Caco-2 (cell line): Measurements from ENCODE around the gene GRXCR2. TPM values are rescaled to one million over a fixed set of nuclear protein-coding genes. Genes with fewer than 3 reads are reported as not detected.
A peak's percentile ranks its signal among the peaks of the same experiment; 100 is the strongest.
"Not testable (repeated sequence)": the region's sequence is repeated elsewhere in the genome, so short reads cannot be mapped to it uniquely, and the experiment has no call there.

ENCODE experiments used
- BruUV-seq: library from RNA; stranded (reverse); fragments of 400-500 nt; replicated peaks from 2 replicates; lab custom pipeline; 2021; lab: Mats Ljungman, UMichigan
- CTCF ChIA-PET: fragments of 300-600 bp; sonication (Branson Sonifier 250); formaldehyde crosslinking; loops from one replicate; lab custom pipeline; 2022; ENCODE audit warnings: antibody characterized with exemption; lab: Charles Lee
- POLR2A ChIA-PET: fragments of 300-600 bp; sonication (Branson Sonifier 250); formaldehyde crosslinking; loops from one replicate; lab custom pipeline; 2022; ENCODE audit warnings: antibody characterized with exemption; lab: Charles Lee
- DNase-seq, 2 experiments: peaks; one replicate each; pipeline versions ENCODE4 v3.0.0 to v3.0.0-alpha.2; 2020 to 2022
- H3K27me3 ChIP-seq: replicated peaks from 2 replicates; pipeline ENCODE4 v1.6.0; 2011; ENCODE audit warnings: low read length; ENCODE audit not compliant: control insufficient read depth, insufficient read depth
- H3K36me3 ChIP-seq: 2 replicates; pipeline ENCODE4 v1.5.1; 2011; ENCODE audit warnings: low read length; ENCODE audit not compliant: control insufficient read depth, insufficient read depth
- H3K4me1 ChIP-seq: fragments of 250-450 bp; sonication (Bioruptor Pico); 2 replicates; pipeline ENCODE4 v1.5.1; 2020; ENCODE audit warnings: mild to moderate bottlenecking
- H3K4me3 ChIP-seq: 2 replicates; pipeline ENCODE4 v1.5.1; 2011; ENCODE audit warnings: low read depth, mild to moderate bottlenecking, control low read depth, low read length
- H3K9me3 ChIP-seq: fragments of 250-450 bp; sonication (Bioruptor Pico); 2 replicates; pipeline ENCODE4 v1.5.1; 2020; ENCODE audit warnings: mild to moderate bottlenecking, moderate library complexity
- H3K27ac Mint-ChIP-seq: one replicate; pipeline ENCODE4 v1.8.0; 2022; ENCODE audit warnings: mixed read lengths; ENCODE audit not compliant: unreplicated experiment
- H3K27me3 Mint-ChIP-seq: one replicate; pipeline ENCODE4 v1.8.0; 2022; ENCODE audit warnings: mixed read lengths; ENCODE audit not compliant: insufficient read depth, unreplicated experiment
- H3K36me3 Mint-ChIP-seq: one replicate; pipeline ENCODE4 v1.8.0; 2022; ENCODE audit warnings: mild to moderate bottlenecking, mixed read lengths; ENCODE audit not compliant: insufficient read depth, unreplicated experiment
- H3K4me1 Mint-ChIP-seq: one replicate; pipeline ENCODE4 v1.8.0; 2022; ENCODE audit warnings: low read depth, mixed read lengths; ENCODE audit not compliant: unreplicated experiment
- H3K4me3 Mint-ChIP-seq: one replicate; pipeline ENCODE4 v1.8.0; 2022; ENCODE audit warnings: mild to moderate bottlenecking, moderate library complexity, mixed read lengths; ENCODE audit not compliant: unreplicated experiment
- H3K9me3 Mint-ChIP-seq: one replicate; pipeline ENCODE4 v1.8.0; 2022; ENCODE audit warnings: mixed read lengths; ENCODE audit not compliant: unreplicated experiment
- intact Hi-C: fragments of 100-400 bp; cut with micrococcal nuclease; formaldehyde crosslinking; loops from one replicate; pipeline ENCODE4 v1.10.0; 2022; ENCODE audit not compliant: unreplicated experiment
- total RNA-seq: library from RNA; stranded (reverse); gene quantifications from 2 replicates; pipeline ENCODE4 v1.2.3, GENCODE V29; 2022
- TF ChIP-seq, protein P1 (sequence below), 2 experiments: fragments of 200-600 bp in 1 of 2; IDR thresholded peaks; 1 replicate in 1 of 2; 2 replicates in 1 of 2; pipeline versions ENCODE4 v1.5.1 to v1.8.0; 2011 to 2022; ENCODE audit warnings: antibody characterized with exemption in 1 of 2, control low read depth in 1 of 2, inconsistent platforms in 1 of 2, low read depth in 1 of 2, low read length in 1 of 2, mild to moderate bottlenecking in 1 of 2, moderate library complexity in 1 of 2; ENCODE audit not compliant: insufficient read depth in 1 of 2, severe bottlenecking in 1 of 2, unreplicated experiment in 1 of 2

Gene GRXCR2
- total RNA-seq, 1 experiment from 2014 or later, result not detected

- TF ChIP-seq, protein P1, sequence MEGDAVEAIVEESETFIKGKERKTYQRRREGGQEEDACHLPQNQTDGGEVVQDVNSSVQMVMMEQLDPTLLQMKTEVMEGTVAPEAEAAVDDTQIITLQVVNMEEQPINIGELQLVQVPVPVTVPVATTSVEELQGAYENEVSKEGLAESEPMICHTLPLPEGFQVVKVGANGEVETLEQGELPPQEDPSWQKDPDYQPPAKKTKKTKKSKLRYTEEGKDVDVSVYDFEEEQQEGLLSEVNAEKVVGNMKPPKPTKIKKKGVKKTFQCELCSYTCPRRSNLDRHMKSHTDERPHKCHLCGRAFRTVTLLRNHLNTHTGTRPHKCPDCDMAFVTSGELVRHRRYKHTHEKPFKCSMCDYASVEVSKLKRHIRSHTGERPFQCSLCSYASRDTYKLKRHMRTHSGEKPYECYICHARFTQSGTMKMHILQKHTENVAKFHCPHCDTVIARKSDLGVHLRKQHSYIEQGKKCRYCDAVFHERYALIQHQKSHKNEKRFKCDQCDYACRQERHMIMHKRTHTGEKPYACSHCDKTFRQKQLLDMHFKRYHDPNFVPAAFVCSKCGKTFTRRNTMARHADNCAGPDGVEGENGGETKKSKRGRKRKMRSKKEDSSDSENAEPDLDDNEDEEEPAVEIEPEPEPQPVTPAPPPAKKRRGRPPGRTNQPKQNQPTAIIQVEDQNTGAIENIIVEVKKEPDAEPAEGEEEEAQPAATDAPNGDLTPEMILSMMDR (IDR thresholded peaks at IDR 0.05; ENCODE audit: insufficient read depth in 1 of 2, low read depth in 1 of 2, low read length in 1 of 2, severe bottlenecking in 1 of 2, unreplicated experiment in 1 of 2), result no peak
- intact Hi-C loops, result loop anchor here (5.0 kb wide), 1 partner anchor 144 kb away; no protein-coding TSS in a partner anchor
- H3K9me3 ChIP-seq, result no peaks in the 10 kb centered on the region
- ChIA-PET POLR2A (no interaction called here), CTCF (no interaction called here)
- no peak for DNase-seq
- H3K27me3 ChIP-seq, result no peaks in the 10 kb centered on the region
- H3K36me3 ChIP-seq, result no peaks in the 10 kb centered on the region
- Mint-ChIP-seq H3K27me3 (no peaks in the 10 kb centered on the region), H3K9me3 (no peaks in the 10 kb centered on the region), H3K27ac (no peak overlapping the region), H3K36me3 (peaks cover 5% of the 10 kb centered on the region), H3K4me3 (no peak overlapping the region), H3K4me1 (peaks cover 16% of the 10 kb centered on the region)
- H3K4me3 ChIP-seq, result no peak overlapping the region
- H3K4me1 ChIP-seq, result peaks cover 19% of the 10 kb centered on the region
- no TSS peak for BruUV-seq
Observed at GRCh38 chr5:145838276-145838675, 34.5 kb downstream of the GRXCR2 start.

- H3K4me3 Mint-ChIP-seq, result peak overlapping the region; percentile 72
- Histone ChIP-seq H3K4me3 (peak overlapping the region; percentile 82), H3K4me1 (peaks cover 19% of the 10 kb centered on the region)
- DNase-seq, H3K36me3 ChIP-seq, H3K36me3 Mint-ChIP-seq, H3K9me3 Mint-ChIP-seq, H3K27me3 Mint-ChIP-seq, H3K9me3 ChIP-seq, H3K27me3 ChIP-seq, BruUV-seq: not testable (repeated sequence)
- POLR2A ChIA-PET, result interaction anchor here (0.6 kb wide), 1 partner anchor 99 kb away, joined by 12 read pairs; no protein-coding TSS in a partner anchor
- intact Hi-C loops, result loop anchor here (5.0 kb wide), 1 partner anchor 146 kb away; no protein-coding TSS in a partner anchor
- CTCF ChIA-PET, result interaction anchor here (0.6 to 1.9 kb wide), 3 partner anchors 18 to 195 kb away, joined by 3 to 6 read pairs (median 5); no protein-coding TSS in a partner anchor
- peak overlapping the region; percentile 79 for H3K27ac Mint-ChIP-seq
- peaks cover 16% of the 10 kb centered on the region for H3K4me1 Mint-ChIP-seq
Observed at GRCh38 chr5:145836241-145836640, 36.6 kb downstream of the GRXCR2 start.

DNA sequence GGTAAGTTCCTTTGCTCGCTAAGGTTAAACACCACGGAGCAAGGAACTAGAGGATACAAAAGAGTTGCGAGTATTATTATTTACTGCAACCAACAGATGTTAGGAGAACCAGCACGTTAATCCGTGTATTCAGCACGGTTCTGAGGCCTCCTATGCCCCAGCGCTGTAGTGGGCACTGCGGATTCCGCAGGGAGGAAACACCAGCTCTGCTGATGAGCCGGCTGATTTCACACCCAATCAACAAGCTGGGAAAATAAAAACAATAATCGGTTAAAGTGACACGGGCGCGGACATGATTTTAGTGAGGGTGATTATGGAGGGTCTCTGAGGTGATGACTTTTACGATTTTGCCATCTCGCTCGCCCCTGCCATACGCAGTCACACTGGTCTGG is 37.0 kb downstream of the GRXCR2 start:
- Histone ChIP-seq H3K9me3 (no peaks in the 10 kb centered on the region), H3K4me3 (peak overlapping the region; percentile 82), H3K36me3 (no peaks in the 10 kb centered on the region), H3K4me1 (peaks cover 19% of the 10 kb centered on the region), H3K27me3 (no peaks in the 10 kb centered on the region)
- BruUV-seq, result TSS peak; percentile 90
- intact Hi-C loops, result loop anchor here (1.0 to 5.0 kb wide), 5 partner anchors 11 to 213 kb away; no protein-coding TSS in a partner anchor
- Mint-ChIP-seq H3K4me1 (peaks cover 17% of the 10 kb centered on the region), H3K27me3 (no peaks in the 10 kb centered on the region), H3K9me3 (no peaks in the 10 kb centered on the region), H3K36me3 (peaks cover 5% of the 10 kb centered on the region), H3K4me3 (peak overlapping the region; percentile 72), H3K27ac (peak overlapping the region; percentile 79)
- ChIA-PET POLR2A (interaction anchor here (0.6 to 1.6 kb wide), 3 partner anchors 19 to 189 kb away, joined by 3 to 12 read pairs (median 4); no protein-coding TSS in a partner anchor), CTCF (interaction anchor here (0.6 to 1.9 kb wide), 4 partner anchors 19 to 206 kb away, joined by 3 to 8 read pairs (median 6); no protein-coding TSS in a partner anchor)
- no peak for DNase-seq
- TF ChIP-seq, protein P1 (IDR thresholded peaks at IDR 0.05; ENCODE audit: insufficient read depth in 1 of 2, low read depth in 1 of 2, low read length in 1 of 2, severe bottlenecking in 1 of 2, unreplicated experiment in 1 of 2), result no peak
